ENCODE measurements around the gene LRRC45. TPM values are rescaled to one million over a fixed set of nuclear protein-coding genes. Genes with fewer than 3 reads are reported as not detected.
A peak's percentile ranks its signal among the peaks of the same experiment; 100 is the strongest.

The LRRC45 gene
- total and polyA plus RNA-seq, 9 of the 15 experiments (the other 6 are each of a cell fraction or from before 2014, with no cell fraction given): 3.5 to 21.5 (median 11.2) TPM; not detected in 2

DNA sequence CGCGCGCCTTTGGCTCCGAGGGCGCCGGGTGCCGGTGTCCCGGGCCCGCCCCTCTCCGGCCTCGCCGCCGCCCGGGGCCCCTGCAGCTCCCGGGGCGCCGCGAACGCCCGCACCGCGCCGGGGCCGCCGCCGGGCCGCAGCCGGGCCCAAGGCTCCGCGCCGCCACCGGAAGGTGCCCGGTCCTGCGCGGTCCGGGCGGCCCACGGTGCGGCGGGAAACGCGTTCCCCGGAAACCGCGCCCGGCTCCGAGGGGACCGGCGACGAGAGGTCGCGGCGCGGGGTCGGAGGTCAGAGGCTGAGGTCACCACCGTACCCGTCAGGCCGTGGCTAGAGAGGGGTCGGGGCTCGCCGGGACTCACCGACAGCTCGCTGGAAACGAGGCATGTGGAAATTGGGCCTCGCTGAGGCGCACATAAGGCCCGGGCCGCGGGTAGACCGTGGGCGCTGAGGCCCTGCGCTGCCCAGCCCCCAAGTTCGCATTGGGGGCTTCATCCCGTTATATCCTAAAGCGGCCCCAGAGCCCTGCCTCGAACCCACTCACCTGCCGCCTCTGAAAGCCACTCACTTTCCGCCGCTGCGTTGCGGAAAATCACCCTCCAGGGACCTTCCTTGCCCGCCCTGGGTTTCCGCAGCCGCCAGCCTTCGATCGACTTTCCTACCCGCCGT is 42.7 kb downstream of the LRRC45 start, which contains the start of gene DUS1L (continued):
- TF ChIP-seq ZNF445 (CRISPR knock-in tag; IDR thresholded peaks at IDR 0.05; ENCODE audit: low read depth) (no peak; the same call in 1 of the 2 replicates), NUFIP1 (IDR thresholded peaks at IDR 0.05; ENCODE audit: partially characterized antibody) (peak; percentile 72), MAFF (IDR thresholded peaks at IDR 0.05; ENCODE audit: low read length) (no peak), ZNF785 (CRISPR knock-in tag; IDR thresholded peaks at IDR 0.05) (no peak), ATF7 (IDR thresholded peaks at IDR 0.05) (peak; percentile 86), NR2F6 (CRISPR knock-in tag; IDR thresholded peaks at IDR 0.05) (peak; percentile 98), ZNF57 (CRISPR knock-in tag; IDR thresholded peaks at IDR 0.05) (0 out of 2 replicates have a peak, but pooled peaks have one; percentile 31), SRSF9 (IDR thresholded peaks at IDR 0.05; ENCODE audit: borderline replicate concordance, low read depth, low read length) (no peak), EHMT2 (IDR thresholded peaks at IDR 0.05) (no peak), DIDO1 (tag; IDR thresholded peaks at IDR 0.05; ENCODE audit: low read depth) (0 out of 2 replicates have a peak, but pooled peaks have one; percentile 55), TCF7 (IDR thresholded peaks at IDR 0.05; ENCODE audit: borderline replicate concordance) (peak; percentile 82; the same call in 1 of the 2 replicates), POLR2B (IDR thresholded peaks at IDR 0.05; ENCODE audit: low read depth, partially characterized antibody) (no peak), L3MBTL2 (IDR thresholded peaks at IDR 0.05) (peak; percentile 66; the same call in 1 of the 2 replicates), ZNF23 (CRISPR knock-in tag; IDR thresholded peaks at IDR 0.05) (no peak), NFYB (IDR thresholded peaks at IDR 0.05; ENCODE audit: extremely low read depth, insufficient read length) (no peak)
- TF ChIP-seq, protein P1, sequence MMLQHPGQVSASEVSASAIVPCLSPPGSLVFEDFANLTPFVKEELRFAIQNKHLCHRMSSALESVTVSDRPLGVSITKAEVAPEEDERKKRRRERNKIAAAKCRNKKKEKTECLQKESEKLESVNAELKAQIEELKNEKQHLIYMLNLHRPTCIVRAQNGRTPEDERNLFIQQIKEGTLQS (IDR thresholded peaks at IDR 0.05): peak; percentile 67
- TF ChIP-seq, protein P1 (CRISPR knock-in tag; conservative IDR thresholded peaks at IDR 0.05): no peak; the same call in 1 of the 2 replicates
- TF ChIP-seq, protein P2, sequence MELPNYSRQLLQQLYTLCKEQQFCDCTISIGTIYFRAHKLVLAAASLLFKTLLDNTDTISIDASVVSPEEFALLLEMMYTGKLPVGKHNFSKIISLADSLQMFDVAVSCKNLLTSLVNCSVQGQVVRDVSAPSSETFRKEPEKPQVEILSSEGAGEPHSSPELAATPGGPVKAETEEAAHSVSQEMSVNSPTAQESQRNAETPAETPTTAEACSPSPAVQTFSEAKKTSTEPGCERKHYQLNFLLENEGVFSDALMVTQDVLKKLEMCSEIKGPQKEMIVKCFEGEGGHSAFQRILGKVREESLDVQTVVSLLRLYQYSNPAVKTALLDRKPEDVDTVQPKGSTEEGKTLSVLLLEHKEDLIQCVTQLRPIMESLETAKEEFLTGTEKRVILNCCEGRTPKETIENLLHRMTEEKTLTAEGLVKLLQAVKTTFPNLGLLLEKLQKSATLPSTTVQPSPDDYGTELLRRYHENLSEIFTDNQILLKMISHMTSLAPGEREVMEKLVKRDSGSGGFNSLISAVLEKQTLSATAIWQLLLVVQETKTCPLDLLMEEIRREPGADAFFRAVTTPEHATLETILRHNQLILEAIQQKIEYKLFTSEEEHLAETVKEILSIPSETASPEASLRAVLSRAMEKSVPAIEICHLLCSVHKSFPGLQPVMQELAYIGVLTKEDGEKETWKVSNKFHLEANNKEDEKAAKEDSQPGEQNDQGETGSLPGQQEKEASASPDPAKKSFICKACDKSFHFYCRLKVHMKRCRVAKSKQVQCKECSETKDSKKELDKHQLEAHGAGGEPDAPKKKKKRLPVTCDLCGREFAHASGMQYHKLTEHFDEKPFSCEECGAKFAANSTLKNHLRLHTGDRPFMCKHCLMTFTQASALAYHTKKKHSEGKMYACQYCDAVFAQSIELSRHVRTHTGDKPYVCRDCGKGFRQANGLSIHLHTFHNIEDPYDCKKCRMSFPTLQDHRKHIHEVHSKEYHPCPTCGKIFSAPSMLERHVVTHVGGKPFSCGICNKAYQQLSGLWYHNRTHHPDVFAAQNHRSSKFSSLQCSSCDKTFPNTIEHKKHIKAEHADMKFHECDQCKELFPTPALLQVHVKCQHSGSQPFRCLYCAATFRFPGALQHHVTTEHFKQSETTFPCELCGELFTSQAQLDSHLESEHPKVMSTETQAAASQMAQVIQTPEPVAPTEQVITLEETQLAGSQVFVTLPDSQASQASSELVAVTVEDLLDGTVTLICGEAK (IDR thresholded peaks at IDR 0.05): peak; percentile 98
- TF ChIP-seq, protein P2 (CRISPR knock-in tag; IDR thresholded peaks at IDR 0.05): no peak
